ENCODE measurements around the gene SLC9A8.

DNA sequence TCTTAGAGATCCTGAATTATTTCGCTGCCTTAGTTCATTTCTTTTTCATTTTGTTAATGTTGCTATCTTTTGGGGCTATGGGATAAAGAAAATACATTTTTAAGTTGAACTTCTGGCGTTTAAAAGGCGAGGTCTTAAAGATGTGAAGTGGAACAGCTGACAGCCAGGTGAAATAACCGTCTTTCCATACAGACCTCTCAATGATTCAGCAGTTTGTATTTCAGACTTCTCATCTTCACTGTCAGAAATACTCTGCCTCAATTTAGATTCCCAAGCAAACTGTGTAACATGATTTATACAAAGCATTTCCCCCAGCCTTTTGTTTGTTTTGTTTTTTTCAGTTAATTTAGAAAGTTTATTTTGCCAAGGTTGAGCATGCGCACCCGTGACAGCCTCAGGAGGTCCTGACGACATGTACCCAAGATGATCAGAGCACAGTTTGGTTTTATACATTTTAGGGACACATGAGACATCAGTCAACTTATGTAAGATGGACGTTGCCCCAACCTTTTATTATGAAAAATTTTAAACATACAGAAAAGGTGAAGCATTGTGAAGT is 40.0 kb downstream of the SLC9A8 start:
- TF ChIP-seq, protein P1, sequence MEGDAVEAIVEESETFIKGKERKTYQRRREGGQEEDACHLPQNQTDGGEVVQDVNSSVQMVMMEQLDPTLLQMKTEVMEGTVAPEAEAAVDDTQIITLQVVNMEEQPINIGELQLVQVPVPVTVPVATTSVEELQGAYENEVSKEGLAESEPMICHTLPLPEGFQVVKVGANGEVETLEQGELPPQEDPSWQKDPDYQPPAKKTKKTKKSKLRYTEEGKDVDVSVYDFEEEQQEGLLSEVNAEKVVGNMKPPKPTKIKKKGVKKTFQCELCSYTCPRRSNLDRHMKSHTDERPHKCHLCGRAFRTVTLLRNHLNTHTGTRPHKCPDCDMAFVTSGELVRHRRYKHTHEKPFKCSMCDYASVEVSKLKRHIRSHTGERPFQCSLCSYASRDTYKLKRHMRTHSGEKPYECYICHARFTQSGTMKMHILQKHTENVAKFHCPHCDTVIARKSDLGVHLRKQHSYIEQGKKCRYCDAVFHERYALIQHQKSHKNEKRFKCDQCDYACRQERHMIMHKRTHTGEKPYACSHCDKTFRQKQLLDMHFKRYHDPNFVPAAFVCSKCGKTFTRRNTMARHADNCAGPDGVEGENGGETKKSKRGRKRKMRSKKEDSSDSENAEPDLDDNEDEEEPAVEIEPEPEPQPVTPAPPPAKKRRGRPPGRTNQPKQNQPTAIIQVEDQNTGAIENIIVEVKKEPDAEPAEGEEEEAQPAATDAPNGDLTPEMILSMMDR (IDR thresholded peaks at IDR 0.05) = no peak
- TF ChIP-seq RELA (CRISPR knock-in tag; IDR thresholded peaks at IDR 0.05; ENCODE audit: borderline replicate concordance) (no peak), JAZF1 (CRISPR knock-in tag; IDR thresholded peaks at IDR 0.05) (no peak), USF2 (CRISPR knock-in tag; IDR thresholded peaks at IDR 0.05) (no peak)
